ENCODE data around the gene CCT6A. TPM values are rescaled to one million over a fixed set of nuclear protein-coding genes. Genes with fewer than 3 reads are reported as not detected.
A peak's percentile ranks its signal among the peaks of the same experiment; 100 is the strongest.

Gene CCT6A, protein sequence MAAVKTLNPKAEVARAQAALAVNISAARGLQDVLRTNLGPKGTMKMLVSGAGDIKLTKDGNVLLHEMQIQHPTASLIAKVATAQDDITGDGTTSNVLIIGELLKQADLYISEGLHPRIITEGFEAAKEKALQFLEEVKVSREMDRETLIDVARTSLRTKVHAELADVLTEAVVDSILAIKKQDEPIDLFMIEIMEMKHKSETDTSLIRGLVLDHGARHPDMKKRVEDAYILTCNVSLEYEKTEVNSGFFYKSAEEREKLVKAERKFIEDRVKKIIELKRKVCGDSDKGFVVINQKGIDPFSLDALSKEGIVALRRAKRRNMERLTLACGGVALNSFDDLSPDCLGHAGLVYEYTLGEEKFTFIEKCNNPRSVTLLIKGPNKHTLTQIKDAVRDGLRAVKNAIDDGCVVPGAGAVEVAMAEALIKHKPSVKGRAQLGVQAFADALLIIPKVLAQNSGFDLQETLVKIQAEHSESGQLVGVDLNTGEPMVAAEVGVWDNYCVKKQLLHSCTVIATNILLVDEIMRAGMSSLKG
- total RNA-seq (2021; fragmentation: NEBNext Ultra II Directional; extraction: Animal tissue kit (Norgen Biotek cat#: 25700)): 100 to 1,000 TPM; 164 to 197 (median 180) TPM
- long read RNA-seq, transcript CCT6A-201 (14 exons, 2,719 nt): major isoform, 319 of 455 reads
- long read RNA-seq, partial matches to known transcripts: 109 of 455 reads
- long read RNA-seq, other reads (novel, unspliced or antisense): 22 of 455 reads

- H3K36me3 Mint-ChIP-seq (ENCODE audit: low read depth): 0 out of 2 replicates have a peak, but pooled peaks cover 24% of the 10 kb centered on the region
- peak within 1 kb of the TSS; percentile 98 for H3K27ac Mint-ChIP-seq
- DNase-seq: peak; percentile 98
- H3K4me3 Mint-ChIP-seq: peak within 1 kb of the TSS; percentile 99
- TF ChIP-seq CTCF (IDR thresholded peaks at IDR 0.05): no peak
- no peaks in the 10 kb centered on the region for H3K9me3 Mint-ChIP-seq
- peaks cover 2% of the 10 kb centered on the region for H3K27me3 Mint-ChIP-seq (ENCODE audit: insufficient read depth)
- H3K4me1 Mint-ChIP-seq (ENCODE audit: low read depth): peaks cover 47% of the 10 kb centered on the region
Measured at GRCh38 chr7:56051339-56052191, at the start of gene CCT6A, which contains the start of gene PSPH. TSS of gene CCT6A (plus strand) at chr7:56051765. CDS start at chr7:56051849, 84 bp downstream. TSS of gene PSPH (minus strand) at chr7:56051444. CDS start at chr7:56021212, 30,232 bp downstream.

GRCh38 chr7:56003749-56004148, 47.8 kb upstream of the CCT6A start:
- H3K9me3 Mint-ChIP-seq: no peaks in the 10 kb centered on the region

DNA sequence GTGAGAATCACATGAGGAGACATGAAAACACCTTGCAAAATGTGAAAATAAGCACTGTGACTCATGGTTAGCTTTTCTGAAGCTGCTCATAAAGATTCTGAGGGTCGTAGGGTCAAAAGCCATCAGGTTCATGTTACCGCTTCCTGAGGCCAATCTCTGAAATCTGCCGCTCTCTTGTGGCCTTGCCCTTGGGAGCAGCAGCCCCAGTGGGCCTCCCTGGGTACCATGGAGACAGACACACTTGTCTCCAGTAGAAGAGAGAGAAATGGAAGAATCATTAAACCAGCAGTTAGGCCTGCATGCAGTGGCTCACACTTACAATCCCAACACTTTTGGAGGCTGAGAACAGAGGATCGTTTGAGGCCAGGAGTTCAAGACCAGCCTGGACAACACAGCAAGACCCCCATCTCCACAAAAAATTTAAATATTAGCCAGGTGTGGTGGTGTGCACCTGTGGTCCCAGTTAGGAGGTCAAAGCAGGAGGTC, 44.4 kb upstream of the CCT6A start:
- no peak overlapping the region for H3K4me3 Mint-ChIP-seq
- no peaks in the 10 kb centered on the region for H3K9me3 Mint-ChIP-seq
- H3K36me3 Mint-ChIP-seq (ENCODE audit: low read depth): no peaks in the 10 kb centered on the region
- peaks cover 9% of the 10 kb centered on the region; the same call in 1 of the 2 replicates for H3K4me1 Mint-ChIP-seq (ENCODE audit: low read depth)
- no peaks in the 10 kb centered on the region for H3K27me3 Mint-ChIP-seq (ENCODE audit: insufficient read depth)
- no peak overlapping the region for H3K27ac Mint-ChIP-seq
- DNase-seq: no peak
- TF ChIP-seq CTCF (IDR thresholded peaks at IDR 0.05): no peak

More at GRCh38 chr7:56003749-56004148, 47.8 kb upstream of the CCT6A start:
- no peak overlapping the region for H3K27ac Mint-ChIP-seq
- H3K4me1 Mint-ChIP-seq (ENCODE audit: low read depth): peaks cover 9% of the 10 kb centered on the region; the same call in 1 of the 2 replicates
- no peak for TF ChIP-seq CTCF (IDR thresholded peaks at IDR 0.05)
- no peaks in the 10 kb centered on the region for H3K36me3 Mint-ChIP-seq (ENCODE audit: low read depth)
- H3K27me3 Mint-ChIP-seq (ENCODE audit: insufficient read depth): no peaks in the 10 kb centered on the region
- H3K4me3 Mint-ChIP-seq: no peak overlapping the region
- no peak for DNase-seq

- no peaks in the 10 kb centered on the region for H3K27me3 Mint-ChIP-seq (ENCODE audit: insufficient read depth)
- H3K9me3 Mint-ChIP-seq: no peaks in the 10 kb centered on the region
Measured at GRCh38 chr7:56007891-56008290, 43.7 kb upstream of the CCT6A start.

More at GRCh38 chr7:56007891-56008290, 43.7 kb upstream of the CCT6A start:
- peaks cover 9% of the 10 kb centered on the region; the same call in 1 of the 2 replicates for H3K4me1 Mint-ChIP-seq (ENCODE audit: low read depth)
- no peak for DNase-seq
- H3K4me3 Mint-ChIP-seq: no peak overlapping the region
- H3K27ac Mint-ChIP-seq: no peak overlapping the region
- no peaks in the 10 kb centered on the region for H3K36me3 Mint-ChIP-seq (ENCODE audit: low read depth)
- TF ChIP-seq CTCF (IDR thresholded peaks at IDR 0.05): no peak
